Medulla oblongata (tissue), 1 donor: Measurements from ENCODE around the gene GCSH.

Experiments
- DNase-seq: peaks from one replicate; pipeline ENCODE4 v3.0.0-alpha.2; 2015; ENCODE audit errors: extremely low spot score

The GCSH gene

DNA sequence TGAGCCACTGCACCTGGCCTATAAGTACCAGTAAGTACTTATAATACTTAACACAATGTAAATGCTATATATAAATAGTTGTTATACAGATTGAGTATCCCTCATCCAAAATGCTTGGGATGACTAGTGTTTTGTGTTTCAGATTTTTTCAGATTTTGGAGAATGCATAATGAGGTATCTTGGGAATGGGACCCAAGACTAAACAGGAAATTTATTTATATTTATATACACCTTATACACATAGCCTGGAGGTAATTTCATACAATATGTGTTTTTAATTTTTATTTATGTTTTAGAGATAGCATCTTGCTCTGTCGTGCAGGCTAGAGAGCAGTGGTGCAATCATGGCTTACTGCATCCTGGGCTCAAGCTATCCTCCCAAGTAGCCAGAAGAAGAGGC lies 9.8 kb upstream of the GCSH start:
- DNase-seq: no peak

DNA sequence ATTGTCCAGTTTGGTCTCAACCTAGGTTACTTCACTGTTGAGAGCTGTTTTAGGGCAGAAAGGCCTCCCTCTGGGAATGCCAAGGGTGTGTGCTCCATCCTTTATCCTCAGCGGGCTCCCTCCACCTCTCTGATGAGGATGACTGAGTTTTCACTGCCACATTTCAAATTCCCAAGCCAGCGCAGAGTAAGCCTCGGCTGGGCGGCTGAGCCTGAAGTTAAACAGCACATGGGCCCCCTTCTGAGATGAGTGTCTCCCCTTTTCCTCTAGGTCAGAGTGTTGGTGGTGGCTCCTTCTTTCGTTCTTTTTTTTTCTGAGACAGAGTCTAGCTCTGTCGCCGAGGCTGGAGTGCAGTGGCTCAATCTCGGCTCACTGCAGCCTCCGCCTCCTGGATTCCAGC lies 5.5 kb upstream of the GCSH start:
- no peak for DNase-seq

DNA sequence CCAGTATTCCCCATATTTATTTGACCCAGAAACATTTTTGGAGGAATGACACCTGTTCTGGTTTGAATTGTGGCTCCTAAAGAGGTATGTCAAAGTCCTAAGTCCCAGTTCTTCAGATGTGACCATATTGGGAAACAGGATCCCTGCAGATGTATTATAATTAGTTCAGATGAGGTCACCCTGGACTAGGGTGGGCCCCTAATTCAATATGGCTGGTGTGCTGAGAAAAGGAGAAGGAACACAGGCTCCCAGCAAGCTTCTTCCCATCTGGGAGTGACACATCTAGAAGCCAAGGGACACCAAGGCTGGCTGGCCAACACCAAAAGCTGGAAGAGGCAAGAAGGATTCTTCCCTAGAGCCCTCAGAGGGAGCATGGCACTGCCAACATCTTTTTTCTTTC lies 3.8 kb upstream of the GCSH start:
- no peak for DNase-seq

DNA sequence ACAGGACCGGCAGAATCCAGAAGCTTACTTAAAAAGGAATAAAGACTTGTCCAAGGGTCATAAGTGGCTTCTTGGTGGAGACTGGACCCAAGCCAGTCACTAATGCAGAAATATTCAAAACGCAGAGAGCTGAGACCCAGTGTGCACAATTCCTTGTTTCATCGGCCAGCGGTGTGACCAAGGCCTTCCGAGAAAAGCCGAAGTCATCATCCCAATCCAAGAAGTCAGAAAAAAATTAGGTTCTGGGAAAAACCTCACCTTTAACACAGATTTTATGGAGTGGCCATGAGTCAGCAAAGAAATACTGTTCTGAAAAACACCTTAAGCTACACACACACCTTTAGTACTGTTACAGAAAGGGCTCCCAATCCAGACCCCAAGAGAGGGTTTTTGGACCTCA lies 1.0 kb upstream of the GCSH start:
- DNase-seq: no peak

DNA sequence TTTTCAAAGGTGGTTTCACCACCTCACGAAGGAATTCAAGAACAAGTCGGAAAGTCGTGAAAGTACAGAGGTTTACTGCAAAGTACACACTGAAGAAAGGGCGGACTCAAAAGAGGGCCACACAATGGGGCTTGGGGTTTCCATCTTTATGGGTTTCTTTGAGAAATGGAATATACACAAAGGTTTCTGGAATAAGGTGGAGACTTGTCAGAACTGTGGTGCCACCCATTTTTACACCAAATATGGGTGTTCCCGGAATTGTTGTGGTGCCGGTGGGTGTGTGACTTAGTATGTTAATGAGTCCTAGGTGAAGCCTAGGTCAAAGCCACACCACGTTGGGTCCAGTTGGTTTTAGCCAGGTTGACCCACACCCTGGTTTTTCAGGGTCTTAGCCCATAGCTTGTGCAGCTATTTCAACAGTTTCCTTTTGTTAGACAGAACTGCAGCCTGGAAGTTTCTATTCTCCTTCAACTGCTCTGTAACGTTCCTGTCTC lies 567 bp upstream of the GCSH start:
- DNase-seq: no peak

DNA sequence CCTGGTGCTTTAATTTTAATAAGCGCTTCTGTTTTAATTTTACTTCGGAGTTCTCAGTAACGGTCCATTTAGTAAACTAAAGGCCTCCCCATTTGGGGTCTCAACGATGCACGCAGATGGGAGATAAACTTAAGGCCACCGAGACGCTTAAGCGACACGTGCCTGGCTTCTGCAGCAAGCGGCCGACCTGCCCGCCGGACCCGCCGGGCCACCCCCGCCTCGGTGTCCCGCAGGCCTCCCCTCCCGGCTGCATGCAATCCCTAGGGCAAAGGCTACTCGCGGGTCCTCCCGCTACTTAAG lies 592 bp downstream of the GCSH start:
- DNase-seq: no peak

DNA sequence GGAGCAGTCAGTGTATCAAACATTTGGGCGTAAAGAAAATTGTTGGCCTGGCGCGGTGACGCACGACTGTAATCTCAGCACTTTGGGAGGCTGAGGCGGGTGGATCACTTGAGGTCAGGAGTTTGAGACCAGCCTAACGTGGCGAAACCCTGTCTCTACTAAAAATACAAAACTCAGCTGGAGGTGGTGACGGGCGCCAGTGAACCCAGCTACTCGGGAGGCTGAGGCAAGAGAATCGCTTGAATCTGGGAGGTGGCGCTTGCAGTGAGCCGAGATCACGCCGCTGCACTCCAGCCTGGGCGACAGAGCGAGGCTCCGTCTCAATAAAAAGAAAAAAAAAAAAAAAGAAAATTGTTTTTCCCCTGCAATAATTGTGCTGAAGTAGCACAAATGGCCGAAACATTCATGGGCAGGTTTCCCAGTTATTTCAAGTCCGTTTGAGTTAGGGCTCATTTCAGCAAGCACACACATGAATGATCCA lies 1.4 kb downstream of the GCSH start:
- DNase-seq: no peak

DNA sequence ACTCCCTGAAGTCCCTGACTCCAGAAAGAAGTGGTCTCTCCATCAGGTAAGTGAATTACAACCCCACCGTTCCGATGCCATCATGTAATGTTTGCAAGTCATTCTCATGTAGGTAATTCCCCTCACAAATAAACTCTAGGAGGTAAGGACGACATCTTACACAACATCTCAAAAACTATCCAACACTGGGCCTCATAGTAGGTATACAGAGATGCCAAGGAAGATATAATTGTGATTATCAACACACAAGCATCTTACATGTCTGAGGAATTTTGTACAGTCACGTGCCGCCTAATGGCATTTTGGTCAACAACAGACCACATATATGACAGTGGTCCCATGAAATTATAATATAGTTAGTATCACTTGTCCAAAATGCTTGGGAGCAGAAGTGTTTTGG lies 7.4 kb downstream of the GCSH start:
- DNase-seq: no peak

DNA sequence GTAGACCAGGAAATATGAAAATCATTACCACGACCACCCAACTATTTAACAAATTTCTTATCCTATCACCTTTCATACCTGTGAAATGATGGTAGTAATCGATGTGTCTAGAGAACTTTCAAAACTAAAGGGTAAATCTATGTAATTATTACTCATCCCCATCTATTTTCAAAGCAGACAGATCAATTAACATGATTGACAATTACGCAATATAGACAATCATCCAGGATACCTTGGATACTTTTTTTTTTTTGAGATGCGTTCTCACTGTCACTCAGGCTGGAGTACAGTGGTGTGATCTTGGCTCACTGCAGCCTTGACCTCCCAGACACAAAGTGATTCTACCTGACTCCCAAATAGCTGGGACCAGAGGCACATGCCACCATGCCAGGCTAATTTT lies 15.2 kb downstream of the GCSH start:
- no peak for DNase-seq

DNA sequence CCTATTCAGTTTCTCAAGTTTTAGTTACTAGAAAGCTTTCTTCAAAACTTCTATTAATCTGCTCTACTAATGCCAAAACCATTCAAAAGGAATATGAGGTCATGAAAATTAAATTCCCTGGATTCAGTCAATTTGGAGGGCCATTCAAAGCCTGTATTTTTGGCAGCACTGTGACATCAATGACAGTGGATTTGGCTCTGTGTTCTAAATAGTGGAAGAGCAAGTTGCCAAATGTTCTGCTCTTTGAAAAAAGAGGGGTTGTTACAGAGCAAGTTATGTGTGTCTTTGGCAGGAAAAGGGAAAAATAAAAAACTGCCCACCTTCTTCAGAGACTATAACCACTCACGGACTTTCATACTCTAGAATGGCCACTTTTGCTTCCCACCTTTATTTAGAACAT lies 16.0 kb downstream of the GCSH start:
- peak; percentile 52 for DNase-seq

DNA sequence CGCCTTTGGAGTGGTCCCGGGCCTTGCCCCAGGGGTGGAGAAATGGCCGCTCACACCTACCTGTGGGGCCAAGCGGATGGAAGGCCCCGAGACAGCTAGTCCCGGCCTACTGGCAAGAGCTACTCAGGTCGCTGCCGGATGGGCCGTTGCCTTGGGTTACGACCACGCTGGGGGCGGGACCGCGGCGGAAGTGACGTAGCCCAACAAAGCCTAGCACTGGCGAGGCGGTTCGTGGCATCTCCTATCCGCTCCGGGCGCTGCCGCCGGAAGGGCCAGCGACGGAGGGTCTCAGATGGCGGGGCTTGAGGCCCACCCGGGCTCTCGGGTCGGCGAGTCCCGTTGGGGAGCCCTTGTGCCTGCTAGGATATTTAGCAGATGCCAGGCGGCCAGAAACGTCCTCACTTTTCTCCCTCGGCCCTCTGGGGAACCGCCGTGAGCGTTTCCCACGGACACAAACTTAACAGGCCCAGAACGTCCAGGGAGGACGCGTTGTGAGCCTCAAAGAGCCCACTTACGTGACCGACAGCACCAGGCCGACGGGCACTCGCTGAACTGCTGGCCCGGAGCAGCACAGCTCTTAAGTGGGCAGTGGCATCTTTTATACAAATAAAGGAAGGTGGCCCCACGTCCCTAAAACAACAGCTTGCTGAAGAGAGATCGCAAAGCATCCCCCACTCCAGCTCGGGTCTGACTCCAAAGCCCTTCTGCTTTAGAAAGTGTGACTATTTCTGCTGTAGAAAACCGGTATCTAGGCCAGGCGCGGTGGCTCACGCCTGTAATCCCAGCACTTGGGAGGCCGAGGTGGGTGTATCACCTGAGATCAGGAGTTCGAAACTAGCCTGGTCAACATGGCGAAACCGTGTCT lies 18.9 kb downstream of the GCSH start, which contains the start of gene C16orf46:
Gene C16orf46, minus strand, starts transcription at position 163 of the 865 bp plus-strand sequence. CDS start 13,283 bp downstream, outside the sequence.
- peak; percentile 97 for DNase-seq

DNA sequence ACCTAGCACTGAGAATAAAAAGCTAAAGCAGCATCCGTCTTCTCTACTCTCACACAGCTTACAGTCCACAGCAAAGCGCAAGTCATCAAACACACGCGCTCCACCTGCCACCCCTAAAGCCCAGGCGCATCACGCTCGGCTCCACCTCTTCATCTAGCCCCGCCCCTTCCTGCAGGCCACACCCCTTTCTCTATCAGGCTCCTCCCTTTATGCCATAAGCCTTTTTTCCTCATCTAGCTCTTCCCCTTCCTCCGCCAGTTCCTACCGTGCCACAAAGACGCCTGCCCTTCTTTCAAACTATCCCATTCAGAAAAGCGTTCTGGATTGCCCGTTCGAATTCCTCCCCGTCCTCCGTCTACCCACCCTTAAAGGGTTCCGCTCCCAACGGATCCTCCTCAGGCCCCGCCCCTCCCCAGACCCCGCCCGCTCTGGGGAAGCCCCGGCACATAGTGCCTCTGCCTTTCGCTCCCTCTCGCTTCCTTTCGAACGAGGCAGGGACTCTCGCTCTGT lies 19.6 kb downstream of the GCSH start:
- peak; percentile 93 for DNase-seq

DNA sequence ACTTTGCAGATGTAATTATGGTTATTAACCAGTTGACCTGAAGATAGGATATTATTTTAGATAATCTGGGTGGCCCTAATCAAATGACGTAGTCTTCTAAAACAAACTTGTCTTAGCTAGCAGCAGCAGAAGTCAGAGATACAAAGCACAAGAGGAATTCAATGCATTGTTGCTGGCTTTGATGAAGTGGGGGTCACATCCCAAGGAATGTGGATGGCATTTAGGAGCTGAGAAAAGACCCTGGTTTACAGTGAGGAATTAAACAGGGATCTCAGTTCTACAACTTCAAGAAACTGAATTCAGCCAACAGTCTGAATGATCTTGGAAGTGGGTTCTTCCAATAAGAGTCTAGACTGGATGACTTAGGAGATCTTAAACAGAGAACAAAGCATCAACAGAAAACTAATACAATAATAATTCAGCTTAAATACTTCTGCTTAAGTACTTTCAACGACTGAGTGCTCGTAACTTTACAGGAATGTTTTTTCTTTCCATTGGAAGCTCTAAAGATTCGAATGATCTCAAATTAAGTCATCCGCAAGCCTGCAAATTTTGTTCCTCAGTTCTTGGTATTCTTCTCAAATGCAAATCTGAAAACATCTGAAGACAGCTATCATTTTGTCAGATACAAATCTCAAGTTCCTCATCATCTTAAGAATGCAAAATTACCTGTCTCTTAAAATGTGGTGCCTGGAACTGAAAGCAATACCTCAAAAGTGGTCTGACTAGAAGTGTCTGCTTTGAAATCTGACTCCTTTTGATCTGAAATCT lies 22.4 kb downstream of the GCSH start:
- DNase-seq: no peak

DNA sequence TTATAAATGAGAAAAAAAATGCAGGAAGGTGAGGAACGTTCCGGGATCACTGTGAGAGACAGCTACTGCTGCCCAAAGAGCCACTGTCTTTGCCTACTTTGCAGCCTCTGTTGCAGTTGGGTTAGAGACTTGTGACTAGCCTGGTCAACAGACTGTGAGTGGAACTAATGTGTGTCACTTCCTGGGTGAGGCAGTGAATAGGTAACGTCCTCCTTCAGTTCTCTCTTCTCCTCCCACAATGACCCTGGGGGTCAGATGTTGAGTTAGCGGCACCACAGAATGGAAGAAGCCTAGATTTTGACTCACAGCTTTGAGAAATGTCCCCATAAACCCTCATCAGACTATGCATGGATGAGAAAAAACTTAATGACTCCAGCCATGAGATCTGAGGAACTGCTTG lies 24.4 kb downstream of the GCSH start:
- DNase-seq: no peak

DNA sequence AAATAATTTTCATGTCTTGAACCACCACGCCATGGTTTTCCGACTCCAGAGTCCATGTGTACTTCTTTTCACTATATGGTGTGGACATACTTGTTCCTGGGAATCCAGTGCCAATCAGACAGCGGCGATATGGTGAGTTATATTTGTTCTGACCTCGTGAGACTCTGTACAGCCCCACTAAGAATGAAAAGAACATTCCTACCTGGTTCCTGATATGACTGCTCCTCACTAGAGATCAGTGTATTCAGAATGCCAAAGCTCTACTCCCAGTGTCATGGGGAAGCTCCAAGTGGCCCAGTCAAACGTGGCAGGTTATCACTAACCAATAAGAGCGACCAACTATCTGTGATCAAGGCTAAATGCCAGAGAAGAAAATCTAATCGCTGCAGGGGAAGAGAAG lies 25.2 kb downstream of the GCSH start:
- no peak for DNase-seq

DNA sequence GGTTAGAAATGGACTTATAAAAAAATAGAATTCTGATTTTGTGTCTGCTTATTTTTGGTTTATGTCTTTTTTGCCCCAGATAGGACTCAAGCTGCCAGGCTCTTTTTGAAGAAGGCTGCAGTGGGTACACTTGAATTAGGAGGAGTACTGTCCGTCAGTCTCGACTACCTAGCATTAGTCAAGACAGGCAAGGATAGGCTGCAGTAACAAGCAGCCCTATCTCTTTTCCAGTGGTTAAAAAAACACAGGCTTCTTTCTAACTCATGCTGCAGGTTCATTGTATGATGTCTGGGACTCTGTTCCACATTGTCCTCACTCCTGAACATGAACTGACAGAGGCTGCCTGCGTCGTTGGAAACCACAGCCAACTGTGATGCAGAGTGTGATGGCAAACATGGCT lies 27.1 kb downstream of the GCSH start:
- no peak for DNase-seq

DNA sequence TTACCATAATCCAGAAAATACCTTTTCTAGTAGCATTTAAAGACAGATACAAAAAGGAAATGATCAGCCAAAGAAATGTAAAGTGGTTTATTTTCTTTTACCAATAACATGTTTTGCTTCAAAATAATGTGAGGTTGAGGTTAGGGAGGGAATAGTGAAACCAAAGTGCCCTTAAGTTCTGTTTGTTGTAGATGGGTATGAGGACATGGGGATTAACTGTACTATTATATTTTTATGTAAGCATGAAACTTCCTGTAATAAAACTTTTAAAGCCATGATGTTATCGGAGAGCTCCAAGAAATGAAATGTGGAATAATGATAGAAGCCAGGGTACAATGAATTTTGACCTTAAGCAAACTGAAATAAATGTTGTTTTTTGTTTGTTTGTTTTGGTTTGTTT lies 29.0 kb downstream of the GCSH start:
- no peak for DNase-seq

DNA sequence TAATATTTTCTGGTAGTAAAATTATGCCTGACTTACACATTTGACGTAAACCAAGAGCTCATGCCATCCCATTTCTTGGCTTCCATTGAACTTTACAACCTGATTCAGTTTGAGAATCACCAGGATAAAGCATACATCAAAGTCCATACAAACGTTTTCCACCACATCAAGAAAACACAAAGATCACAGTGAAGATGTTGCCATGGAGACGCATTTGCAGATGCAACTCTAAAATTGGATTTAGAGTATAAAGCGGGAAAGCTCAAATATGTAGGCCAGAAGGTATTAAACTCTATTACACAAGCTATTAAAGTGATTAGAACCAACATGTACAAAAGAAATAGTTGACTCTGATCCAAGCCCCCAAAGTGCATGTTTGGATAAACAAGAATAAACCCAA lies 29.5 kb downstream of the GCSH start:
- no peak for DNase-seq

DNA sequence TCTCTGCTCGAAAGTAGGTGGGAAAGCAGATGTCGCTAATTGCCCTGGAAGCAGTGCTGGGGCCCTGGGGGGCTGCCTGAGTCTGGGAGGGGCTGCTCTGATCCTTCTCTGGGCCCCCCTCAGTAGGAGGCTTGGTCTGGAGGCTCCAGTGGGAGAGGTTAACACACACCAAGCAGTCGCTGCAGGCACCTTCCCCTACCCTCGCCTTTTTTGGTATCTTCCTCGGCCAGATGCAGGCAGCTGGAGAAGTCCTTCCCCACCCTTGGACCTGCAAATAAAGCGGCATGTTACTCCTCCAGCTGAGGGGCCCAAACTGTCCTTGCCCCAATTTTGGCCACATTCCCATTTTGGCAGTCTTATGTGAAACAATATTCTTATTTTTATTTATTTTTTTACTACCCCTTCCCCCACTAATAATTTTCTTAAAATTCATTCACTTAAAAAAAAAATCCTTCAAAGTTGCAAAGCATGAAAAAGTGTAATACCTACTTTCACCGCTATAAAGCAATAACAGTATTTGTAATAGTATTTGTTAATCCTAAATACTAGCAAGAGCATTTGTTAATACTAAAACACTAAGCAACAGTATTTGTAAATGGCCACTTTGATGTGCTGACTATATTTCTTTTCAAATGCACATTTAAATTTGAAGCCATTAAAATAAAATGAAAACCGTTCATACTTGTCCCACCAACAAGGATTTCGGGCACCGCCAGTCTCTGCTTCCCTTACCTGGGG lies 34.2 kb downstream of the GCSH start:
- no peak for DNase-seq

DNA sequence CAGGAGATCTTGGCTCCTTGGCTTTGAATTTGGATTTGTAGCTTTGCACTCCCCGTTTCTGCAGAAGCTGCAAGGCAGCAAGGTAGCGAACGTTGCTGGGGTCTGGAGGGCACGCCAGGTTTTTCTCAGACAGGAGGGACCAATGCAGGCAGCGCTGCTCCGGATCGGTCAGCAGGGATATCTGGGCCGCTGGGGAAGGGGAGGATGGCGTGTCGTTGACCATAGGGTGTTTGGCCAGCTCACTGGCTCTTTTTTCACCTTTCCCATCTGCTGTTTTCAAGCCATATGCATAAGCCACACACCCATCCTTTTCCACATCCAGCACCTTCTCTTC lies 34.9 kb downstream of the GCSH start:
- no peak for DNase-seq

DNA sequence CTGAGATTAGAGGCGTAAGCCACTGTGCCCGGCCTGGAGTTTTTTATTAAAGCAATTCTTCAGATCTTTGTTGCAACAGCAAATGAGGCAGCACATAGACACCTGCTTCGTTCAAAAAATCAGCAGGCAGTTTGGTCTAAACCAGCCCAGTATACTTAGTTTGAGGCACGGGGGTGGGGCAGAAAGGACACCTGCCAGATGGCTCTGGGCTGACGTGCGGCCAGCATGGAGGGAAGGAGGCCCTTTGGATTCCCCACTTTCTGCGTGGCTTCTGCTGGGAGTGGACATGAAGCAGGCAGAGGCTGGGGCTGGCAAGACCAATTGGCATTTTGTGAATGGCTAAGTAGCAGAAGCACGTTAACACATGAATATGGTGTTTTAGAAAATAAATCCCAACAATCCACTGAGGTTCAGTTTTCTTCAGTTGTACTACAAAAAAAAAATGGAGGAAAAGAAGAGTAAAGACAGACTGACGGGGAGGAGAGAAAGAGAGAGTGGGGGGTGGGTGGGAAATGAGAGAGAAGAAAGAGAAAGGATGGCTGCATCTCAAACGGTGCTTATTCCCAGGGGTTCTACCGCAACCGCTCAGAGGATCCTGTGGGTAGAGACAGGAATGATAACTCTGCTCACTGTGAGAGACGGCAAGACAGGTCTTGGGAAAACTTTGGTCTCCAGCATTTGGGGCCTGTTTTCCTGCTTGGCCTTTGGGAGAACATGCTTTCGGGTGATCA lies 35.5 kb downstream of the GCSH start:
- DNase-seq: no peak

DNA sequence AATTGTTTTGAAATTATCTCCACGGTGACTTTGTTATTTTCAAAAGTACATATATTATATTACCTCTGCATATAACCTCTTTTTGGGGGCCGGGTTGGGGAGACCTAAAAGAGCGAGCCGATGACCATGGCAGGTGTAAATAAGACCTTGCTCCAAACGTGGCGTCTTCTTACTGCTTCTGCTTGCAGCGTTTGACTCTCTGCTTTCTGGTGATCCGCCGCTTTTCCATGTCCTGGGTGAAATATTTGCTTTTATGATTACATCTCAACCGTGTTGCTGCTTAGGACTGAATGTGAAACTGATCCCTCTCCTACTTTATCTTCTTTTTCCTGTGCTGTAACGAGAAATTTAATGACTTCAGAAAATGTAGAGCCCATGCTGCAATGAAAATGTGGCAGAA lies 42.4 kb downstream of the GCSH start:
- DNase-seq: no peak
